GM08714 (cell line): ENCODE results near the gene MLC1.

Experiments
- H3K4me3 ChIP-seq: fragments of 200-500 bp; sonication (Bioruptor generic); 2 replicates; pipeline ENCODE4 v1.5.1; 2014; ENCODE audit warnings: mild to moderate bottlenecking, low read length, inconsistent platforms
- ZNF274 ChIP-seq: IDR thresholded peaks from 2 replicates; pipeline ENCODE4 v1.6.1; 2012; ENCODE audit warnings: mild to moderate bottlenecking, low read depth, low read length

The MLC1 gene

DNA sequence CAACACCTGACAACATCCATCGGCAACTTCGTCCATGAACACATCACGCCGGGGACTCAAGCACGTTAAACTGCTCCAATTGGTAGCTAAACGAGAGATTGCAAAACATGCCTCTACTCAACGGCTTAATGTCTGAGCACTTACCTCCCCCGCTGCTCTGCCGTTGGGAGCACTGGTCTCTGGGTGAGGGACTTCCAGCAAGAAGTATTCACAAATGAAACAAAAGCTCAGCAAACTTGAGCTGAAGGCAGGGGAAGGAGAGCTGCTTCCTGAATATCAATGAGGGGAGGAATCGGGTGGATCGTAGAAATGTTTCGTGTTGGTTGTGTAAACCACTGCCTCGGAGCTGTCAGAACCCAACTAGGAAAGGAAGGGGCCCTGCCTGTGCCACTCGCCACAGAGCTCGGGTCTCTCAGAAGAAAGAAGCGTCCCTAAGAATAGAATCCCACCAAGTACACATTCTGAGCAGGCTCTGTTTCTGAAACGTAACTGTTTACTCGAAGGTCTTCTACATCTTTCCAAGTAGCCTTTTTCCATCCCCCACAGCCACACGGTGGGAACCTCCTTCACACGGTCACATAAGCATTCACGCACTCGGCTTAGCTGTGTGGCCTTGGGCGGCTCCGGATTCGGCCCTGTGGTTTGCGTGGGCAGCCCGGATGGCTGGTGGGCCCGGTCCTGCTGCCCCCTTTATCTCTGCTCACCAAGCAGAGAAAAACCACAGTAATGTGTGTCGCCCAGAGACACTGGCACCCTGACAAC lies at the start of gene MLC1:
Gene MLC1 (minus strand): TSS at position 216 of the 762 bp plus-strand sequence. CDS start 524 bp downstream, outside the sequence.
- TF ChIP-seq ZNF274: no peak
- H3K4me3 ChIP-seq: no peak within 1 kb of the TSS; the same call in 1 of the 2 replicates

DNA sequence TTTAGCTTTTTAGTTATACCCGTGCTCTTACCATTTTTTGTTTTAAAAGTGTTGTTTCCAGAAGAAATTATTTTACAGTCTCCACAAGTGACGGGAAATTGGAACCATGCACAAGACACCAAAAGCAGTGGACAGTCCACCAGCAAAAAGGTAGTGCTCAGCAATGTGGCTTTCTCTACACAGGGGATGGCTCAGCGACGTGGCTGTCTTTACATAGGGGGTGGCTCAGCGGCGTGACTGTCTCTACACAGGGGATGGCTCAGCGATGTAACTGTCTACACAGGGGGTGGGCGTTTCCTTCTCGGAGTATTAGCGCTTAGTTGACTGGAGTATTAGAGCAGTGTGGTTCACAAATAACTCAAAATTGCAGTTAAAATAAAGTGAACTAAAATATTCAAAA lies 49.3 kb upstream of the MLC1 start:
- TF ChIP-seq ZNF274: no peak
- no peak overlapping the region for H3K4me3 ChIP-seq

DNA sequence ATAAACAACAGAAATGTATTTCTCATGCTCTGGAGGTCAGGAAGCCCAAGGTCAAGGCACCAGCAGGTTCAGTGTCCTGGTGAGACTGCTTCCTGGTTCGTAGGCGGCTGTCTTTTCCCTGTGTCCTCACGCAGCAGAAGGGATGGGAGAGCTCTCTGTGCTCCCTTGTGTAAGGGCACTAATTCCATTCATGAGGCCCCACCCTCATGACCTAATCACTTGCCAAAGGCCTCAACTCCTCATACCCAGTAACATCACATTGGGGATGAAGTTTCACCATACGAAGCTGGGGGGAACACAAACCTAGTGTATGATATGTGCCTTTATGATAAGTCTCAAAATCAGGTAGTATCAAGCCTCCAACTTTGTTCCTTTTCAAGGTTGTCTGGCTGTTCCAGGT lies 46.7 kb upstream of the MLC1 start:
- no peak for TF ChIP-seq ZNF274
- H3K4me3 ChIP-seq: no peak overlapping the region

DNA sequence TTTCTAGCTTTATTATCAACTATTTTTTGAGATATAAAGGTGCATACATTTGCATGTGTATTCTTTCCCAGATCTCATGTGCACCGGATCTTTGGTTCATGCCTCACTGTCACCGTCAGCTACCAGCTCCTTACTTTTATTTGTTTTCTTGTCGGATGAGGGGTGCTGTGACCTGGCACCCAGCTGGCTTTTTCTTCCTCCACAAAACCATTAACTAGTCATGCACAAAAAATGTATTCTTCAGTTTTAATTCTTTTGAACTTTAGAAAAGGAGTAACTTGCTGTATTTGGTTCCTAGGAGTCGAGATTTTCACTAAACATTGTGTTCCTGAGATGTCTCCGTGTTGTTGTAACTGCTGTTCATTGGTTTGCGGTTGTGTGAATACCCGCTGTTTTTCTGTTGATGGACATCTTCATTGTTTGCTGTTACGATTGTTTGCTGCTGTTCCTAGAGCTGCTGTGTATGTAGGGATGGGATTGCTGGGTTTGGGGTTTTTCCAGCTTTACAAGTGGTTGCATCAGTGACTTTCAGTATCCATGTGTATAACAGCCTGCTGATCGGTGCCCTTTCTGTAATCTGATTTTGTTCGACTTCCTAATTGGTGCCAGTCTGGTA lies 44.0 kb upstream of the MLC1 start:
- no peak overlapping the region for H3K4me3 ChIP-seq

DNA sequence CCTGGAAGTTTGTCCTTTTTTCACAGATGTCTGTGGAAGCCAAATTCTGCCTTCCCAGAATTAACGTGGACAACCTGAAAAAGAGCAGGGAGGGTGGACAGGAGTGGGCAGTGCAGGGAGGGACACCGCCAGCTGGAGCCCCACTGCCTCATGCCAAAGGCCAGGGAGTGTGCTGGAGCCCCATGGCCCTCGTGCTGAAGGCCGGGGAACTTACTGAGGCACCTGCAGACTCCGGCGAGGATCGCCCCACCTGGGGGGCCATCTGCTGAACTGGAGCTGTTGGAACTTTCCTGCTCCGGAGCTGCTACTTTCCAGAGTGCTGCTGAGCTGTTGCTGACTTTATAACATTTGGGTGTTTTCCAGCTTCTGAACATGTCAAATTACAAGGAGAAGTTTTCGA lies 39.8 kb upstream of the MLC1 start:
- no peak for TF ChIP-seq ZNF274
- no peak overlapping the region for H3K4me3 ChIP-seq

More for the DNA sequence above, 44.0 kb upstream of the MLC1 start:
- no peak for TF ChIP-seq ZNF274

DNA sequence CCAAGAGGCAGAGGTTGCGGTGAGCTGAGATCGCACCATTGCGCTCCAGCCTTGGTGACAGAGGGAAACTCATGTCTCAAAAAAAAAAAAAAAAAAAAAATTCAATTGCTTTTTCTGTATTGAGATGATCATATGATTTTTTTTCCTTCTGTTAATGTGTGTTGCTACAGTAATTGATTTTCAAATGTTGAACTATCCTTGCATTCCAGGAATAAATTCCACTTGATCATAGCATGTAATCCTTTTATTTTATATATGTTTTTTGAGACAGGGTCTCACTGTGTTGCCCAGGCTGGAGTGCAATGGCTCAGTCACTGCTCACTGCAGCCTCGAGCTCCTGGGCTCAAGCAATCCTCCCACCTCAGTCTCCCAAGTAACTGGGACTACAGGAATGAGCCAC lies 37.9 kb upstream of the MLC1 start:
- no peak for TF ChIP-seq ZNF274
- H3K4me3 ChIP-seq: no peak overlapping the region

DNA sequence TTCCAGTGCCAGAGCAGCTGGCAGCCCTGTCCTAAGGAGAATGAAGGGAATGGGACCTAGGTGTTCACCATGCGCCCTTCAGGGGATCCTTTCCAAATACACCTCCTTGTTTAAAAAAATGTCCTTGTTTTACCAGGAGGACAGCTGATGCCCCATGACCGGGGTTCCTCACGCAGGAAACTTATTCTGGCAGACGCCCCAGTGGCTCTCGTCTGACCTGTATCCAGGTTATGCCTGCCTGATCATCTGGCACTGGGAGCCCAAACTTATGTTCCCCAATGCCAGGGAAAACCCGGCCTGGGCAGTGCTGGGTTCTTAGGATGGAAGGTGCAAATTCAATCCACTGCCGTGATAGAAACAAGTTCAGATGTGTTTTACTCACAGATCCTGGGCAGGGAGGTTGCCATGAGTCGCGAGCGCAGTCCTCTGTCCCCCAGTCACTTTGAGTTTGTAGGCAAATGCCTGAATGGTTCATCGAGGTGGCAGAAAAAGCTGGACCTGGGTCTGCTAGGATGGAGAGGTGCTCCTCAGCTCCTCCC lies 36.0 kb upstream of the MLC1 start:
- no peak overlapping the region for H3K4me3 ChIP-seq
- no peak for TF ChIP-seq ZNF274

DNA sequence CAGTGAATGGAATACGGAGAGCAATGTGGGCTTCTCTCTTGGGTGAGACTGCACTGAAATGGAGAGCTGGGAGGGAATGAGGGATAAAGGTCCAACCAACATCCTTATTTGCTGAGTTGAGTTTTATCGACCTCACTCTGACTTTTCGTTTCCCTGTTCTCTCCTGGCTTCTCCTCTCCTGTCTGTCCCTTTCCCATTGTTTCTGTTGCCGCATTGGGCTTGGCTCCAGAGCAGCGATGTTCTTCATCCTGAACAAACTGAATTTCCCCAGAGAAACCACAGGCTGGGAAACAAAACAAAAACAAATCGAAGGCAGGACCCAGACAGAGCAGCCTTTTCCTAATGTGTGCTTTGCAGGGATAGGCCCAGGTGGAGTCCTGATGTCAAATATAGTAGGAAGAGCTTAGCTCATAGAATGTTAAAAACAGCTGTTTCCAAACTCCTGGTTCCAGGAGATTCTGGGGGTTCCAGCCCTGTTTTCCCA lies 34.6 kb upstream of the MLC1 start:
- no peak for TF ChIP-seq ZNF274
- H3K4me3 ChIP-seq: no peak overlapping the region

DNA sequence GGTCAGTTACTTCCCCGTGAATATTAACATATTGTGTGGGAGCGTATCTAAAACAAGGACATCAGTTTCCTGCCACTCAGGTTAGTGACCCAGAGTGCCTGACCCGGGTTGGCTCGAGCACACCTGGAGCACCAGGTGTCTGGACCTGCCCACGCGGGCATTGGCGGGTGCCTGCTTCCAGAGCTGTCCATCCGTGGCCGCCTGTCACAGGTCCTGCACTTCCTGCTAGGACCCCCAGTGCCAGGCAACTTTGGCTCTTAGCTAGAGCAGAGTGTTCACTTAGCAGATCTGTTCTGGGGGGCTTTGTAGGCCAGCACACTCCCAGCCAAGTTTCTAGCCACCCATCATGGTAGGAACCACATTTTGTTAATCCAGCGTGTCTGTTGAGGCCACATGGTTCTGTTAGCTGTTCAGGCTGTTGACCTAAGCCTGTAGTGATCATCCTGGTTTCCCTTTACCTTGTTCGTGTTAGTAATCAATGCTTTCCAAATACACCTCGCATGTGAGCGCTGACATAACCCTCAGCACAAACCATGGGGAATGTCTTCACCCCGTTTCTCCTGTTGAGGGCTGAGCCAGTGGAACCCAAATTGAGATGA lies 34.0 kb upstream of the MLC1 start:
- no peak overlapping the region for H3K4me3 ChIP-seq
- TF ChIP-seq ZNF274: no peak

DNA sequence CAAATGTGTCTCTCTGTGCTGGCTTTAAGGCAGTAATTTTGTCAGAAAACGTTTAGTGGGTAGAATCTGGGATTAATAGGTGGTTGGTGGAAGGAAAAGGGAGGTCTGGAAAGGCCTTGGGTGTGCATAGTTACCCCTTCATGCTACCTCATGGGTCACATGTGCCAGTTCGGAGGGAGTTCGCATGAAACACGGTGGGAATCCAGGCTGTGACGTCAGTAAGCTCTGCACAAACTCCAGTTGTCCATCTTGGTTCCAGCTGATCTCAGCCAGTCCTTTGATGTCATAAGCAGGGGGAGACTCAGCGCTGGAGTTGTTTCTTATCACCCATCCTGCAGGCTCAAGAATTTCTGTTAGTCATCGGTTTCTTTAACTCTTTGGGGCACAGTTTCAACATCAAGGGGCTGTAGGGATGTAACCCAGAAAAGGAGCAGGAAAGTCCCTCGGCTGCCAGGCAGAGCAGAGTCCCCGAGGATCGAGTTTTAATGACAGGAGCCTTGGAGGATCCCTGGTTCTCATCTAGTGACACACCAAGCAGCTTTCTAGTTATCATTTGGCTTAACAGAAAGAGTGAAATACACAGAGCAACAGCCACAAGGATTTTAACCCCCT lies 33.4 kb upstream of the MLC1 start:
- H3K4me3 ChIP-seq: no peak overlapping the region
- no peak for TF ChIP-seq ZNF274

DNA sequence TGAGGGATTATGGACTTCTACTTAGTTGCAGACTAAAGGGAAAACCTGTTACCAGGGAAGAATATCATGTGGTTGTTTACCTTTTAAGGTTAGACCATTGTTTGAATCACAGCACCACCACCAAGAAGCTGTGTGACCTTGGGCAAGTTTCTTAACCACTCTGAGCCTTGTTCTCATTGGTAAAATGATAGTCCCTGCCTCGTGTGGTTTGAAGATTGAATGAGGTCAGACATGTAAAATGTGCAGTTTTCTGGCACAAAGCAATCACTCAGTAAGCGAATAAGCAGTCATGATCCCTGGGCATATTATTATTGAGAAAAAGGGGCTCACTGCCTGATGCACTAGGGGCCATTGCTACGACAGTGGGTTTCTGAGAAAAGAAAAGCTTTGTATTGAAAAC lies 32.9 kb upstream of the MLC1 start:
- no peak for TF ChIP-seq ZNF274
- H3K4me3 ChIP-seq: no peak overlapping the region

DNA sequence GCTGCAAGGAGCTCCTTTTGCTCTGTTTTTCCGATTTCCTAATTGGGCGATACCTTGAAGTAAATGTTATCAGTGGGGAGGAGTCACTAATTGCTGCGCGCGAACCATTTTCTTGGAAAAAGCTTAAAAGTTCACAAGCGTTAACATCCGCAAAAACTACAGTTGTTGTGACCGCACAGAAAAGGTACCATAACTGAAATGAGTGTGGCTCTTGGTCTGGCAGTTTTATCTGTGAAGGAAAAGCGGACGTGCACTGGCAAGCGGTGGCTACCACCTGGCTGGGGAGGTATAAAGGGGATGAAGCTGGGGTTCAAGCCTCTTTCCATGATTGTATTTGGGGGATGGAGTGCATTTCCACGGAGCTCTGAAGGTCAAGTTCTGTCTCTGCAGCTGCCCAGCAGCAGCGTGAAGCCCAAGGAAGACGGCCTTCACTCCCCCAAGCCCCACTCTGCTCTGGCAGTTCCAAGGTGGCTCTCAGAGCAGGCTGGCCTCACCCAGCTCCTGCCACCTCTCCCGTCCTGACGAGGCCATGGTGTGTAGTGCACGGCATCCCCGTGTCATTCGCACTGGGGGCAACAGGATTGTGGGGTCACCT lies 32.0 kb upstream of the MLC1 start:
- no peak for TF ChIP-seq ZNF274
- H3K4me3 ChIP-seq: no peak overlapping the region

DNA sequence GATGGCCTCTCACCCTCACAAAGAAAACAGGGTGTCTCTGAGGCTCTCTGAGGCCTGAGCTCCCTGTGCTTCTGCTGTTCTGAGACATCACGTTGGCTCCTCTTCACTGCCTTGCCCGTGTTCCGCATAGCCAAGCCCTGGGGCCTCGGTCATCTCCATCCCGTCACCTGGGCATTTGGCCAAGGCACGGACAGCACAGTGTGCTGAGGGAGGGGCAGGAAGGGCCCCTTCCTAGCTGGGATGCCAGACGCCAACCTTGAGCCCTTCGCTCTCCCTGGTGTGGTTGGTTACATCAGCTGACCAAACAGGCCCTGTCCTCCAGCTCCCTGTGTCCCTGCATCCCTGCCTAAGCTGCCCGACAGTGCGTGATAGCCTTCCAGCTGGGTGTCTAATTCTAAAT lies 30.5 kb upstream of the MLC1 start:
- no peak for TF ChIP-seq ZNF274
- H3K4me3 ChIP-seq: no peak overlapping the region
